DOHH2 (cell line): ENCODE results near the gene CHRNA5.
"Not testable (repeated sequence)": the region's sequence is repeated elsewhere in the genome, so short reads cannot be mapped to it uniquely, and the experiment has no call there.

Experiments used
- EZH2phosphoT487 ChIP-seq: fragments of 200-600 bp; sonication (generic); IDR thresholded peaks from 2 replicates; pipeline ENCODE4 v1.6.1; 2017; ENCODE audit warnings: borderline replicate concordance, mild to moderate bottlenecking, antibody characterized with exemption, low read length, moderate library complexity, mixed read lengths
- TF ChIP-seq, protein P1 (sequence below): fragments of 200-600 bp; sonication (generic); IDR thresholded peaks from one replicate; pipeline ENCODE4 v1.5.1; 2014; ENCODE audit warnings: antibody characterized with exemption, mild to moderate bottlenecking, low read depth, low read length; ENCODE audit not compliant: poor library complexity, severe bottlenecking

DNA sequence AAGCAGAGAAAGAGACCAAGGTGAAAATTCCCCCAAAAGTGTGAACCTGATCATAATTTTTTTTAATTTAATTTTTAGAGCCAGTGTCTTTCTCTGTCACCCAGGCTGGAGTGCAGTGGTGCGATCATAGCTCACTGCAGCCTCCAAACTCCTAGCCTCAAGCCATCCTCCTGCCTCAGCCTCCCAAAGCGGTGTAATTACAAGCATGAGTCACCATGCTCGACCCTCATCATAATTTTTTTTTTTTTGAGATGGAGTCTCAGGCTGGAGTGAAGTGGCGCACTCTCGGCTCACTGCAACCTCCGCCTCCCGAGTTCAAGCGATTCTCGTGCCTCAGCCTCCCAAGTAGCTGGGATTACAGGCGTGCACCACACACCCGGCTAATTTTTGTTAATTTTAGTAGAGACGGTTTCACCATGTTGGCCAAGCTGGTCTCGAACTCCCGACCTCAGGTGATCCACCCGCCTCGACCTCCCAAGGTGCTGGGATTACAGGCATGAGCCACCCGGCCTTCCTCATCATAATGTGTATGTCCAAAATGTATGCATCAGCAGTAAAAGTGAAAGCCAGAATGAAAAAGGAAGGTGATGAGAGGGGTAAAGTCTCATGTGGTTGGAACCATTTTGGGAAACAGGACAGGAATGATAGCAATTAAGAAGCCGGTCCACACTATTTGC, 25.7 kb upstream of the CHRNA5 start:
- TF ChIP-seq, protein P1, sequence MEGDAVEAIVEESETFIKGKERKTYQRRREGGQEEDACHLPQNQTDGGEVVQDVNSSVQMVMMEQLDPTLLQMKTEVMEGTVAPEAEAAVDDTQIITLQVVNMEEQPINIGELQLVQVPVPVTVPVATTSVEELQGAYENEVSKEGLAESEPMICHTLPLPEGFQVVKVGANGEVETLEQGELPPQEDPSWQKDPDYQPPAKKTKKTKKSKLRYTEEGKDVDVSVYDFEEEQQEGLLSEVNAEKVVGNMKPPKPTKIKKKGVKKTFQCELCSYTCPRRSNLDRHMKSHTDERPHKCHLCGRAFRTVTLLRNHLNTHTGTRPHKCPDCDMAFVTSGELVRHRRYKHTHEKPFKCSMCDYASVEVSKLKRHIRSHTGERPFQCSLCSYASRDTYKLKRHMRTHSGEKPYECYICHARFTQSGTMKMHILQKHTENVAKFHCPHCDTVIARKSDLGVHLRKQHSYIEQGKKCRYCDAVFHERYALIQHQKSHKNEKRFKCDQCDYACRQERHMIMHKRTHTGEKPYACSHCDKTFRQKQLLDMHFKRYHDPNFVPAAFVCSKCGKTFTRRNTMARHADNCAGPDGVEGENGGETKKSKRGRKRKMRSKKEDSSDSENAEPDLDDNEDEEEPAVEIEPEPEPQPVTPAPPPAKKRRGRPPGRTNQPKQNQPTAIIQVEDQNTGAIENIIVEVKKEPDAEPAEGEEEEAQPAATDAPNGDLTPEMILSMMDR: not testable (repeated sequence)
- TF ChIP-seq EZH2phosphoT487: not testable (repeated sequence)
